ENCODE measurements around the gene ERBB4.
"Not testable (repeated sequence)": the region's sequence is repeated elsewhere in the genome, so short reads cannot be mapped to it uniquely, and the experiment has no call there.

ERBB4 gene

GRCh38 chr2:212477571-212477970 lies 61.0 kb downstream of the ERBB4 start:
- no peak overlapping the region for H3K4me3 ChIP-seq (replicated peaks; ENCODE audit: low read depth, low read length)
- TF ChIP-seq, protein P1, sequence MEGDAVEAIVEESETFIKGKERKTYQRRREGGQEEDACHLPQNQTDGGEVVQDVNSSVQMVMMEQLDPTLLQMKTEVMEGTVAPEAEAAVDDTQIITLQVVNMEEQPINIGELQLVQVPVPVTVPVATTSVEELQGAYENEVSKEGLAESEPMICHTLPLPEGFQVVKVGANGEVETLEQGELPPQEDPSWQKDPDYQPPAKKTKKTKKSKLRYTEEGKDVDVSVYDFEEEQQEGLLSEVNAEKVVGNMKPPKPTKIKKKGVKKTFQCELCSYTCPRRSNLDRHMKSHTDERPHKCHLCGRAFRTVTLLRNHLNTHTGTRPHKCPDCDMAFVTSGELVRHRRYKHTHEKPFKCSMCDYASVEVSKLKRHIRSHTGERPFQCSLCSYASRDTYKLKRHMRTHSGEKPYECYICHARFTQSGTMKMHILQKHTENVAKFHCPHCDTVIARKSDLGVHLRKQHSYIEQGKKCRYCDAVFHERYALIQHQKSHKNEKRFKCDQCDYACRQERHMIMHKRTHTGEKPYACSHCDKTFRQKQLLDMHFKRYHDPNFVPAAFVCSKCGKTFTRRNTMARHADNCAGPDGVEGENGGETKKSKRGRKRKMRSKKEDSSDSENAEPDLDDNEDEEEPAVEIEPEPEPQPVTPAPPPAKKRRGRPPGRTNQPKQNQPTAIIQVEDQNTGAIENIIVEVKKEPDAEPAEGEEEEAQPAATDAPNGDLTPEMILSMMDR (IDR thresholded peaks at IDR 0.05; ENCODE audit: low read depth, low read length, missing control alignments): no peak
- DNase-seq (ENCODE audit: extremely low read depth, low read depth): no peak

GRCh38 chr2:212473211-212473610 lies 65.4 kb downstream of the ERBB4 start:
- TF ChIP-seq, protein P1 (IDR thresholded peaks at IDR 0.05; ENCODE audit: low read depth, low read length, missing control alignments): no peak
- DNase-seq (ENCODE audit: extremely low read depth, low read depth): no peak
- H3K4me3 ChIP-seq (replicated peaks; ENCODE audit: low read depth, low read length): no peak overlapping the region

- not testable (repeated sequence) for H3K4me3 ChIP-seq (replicated peaks; ENCODE audit: low read depth, low read length); DNase-seq (ENCODE audit: extremely low read depth, low read depth)
These were observed 71.1 kb downstream of the ERBB4 start for GRCh38 chr2:212467551-212467950.

- H3K4me3 ChIP-seq (replicated peaks; ENCODE audit: low read depth, low read length): no peak overlapping the region
These were observed 73.1 kb downstream of the ERBB4 start for GRCh38 chr2:212465456-212465855.

GRCh38 chr2:212461708-212462107 lies 76.9 kb downstream of the ERBB4 start:
- not testable (repeated sequence) for DNase-seq (ENCODE audit: extremely low read depth, low read depth); H3K4me3 ChIP-seq (replicated peaks; ENCODE audit: low read depth, low read length)

More at GRCh38 chr2:212465456-212465855, 73.1 kb downstream of the ERBB4 start:
- no peak for DNase-seq (ENCODE audit: extremely low read depth, low read depth)
- TF ChIP-seq, protein P1 (IDR thresholded peaks at IDR 0.05; ENCODE audit: low read depth, low read length, missing control alignments): no peak

DNA sequence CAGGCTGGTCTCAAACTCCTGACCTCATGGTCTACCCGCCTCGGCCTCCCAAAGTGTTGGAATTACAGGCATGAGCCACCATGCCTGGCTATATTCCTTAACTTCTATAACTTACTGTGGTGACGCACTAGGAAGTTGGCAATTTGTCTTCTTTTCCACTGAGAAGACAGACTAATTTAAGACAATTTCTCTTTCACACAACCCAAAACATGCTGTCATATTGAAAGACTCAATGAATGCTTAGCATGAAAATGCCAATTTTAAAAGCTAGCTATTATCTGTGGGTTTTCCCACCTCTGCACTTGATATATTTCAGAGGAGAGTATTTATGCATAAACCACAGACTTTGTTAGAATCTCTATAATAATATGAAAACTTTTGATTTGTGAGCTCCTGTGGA lies 84.5 kb downstream of the ERBB4 start:
- no peak overlapping the region for H3K4me3 ChIP-seq (replicated peaks; ENCODE audit: low read depth, low read length)
- TF ChIP-seq, protein P1 (IDR thresholded peaks at IDR 0.05; ENCODE audit: low read depth, low read length, missing control alignments): no peak
- DNase-seq (ENCODE audit: extremely low read depth, low read depth): no peak

DNA sequence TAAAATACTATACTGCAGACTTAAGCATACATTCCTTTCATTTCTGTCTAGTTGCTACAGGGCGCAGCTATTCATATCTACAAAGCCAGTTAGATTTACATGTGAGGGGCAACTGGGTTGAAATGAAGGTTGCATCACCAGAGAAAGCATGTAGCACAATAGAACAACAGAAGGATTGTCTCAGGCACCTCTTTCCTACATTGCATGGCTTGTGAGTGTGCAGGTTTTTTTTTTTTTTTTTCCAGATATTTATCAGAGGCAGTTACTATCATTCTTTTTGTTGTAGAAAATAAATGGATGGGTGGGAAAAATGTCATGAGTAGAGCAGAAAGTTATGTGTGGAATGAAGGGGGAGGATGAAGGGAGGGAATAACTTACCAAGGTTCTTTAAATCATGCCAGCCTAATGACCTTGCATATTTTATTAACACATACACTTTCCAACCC lies 86.8 kb downstream of the ERBB4 start:
- no peak for DNase-seq (ENCODE audit: extremely low read depth, low read depth)
- H3K4me3 ChIP-seq (replicated peaks; ENCODE audit: low read depth, low read length): no peak overlapping the region
- TF ChIP-seq, protein P1 (IDR thresholded peaks at IDR 0.05; ENCODE audit: low read depth, low read length, missing control alignments): no peak

DNA sequence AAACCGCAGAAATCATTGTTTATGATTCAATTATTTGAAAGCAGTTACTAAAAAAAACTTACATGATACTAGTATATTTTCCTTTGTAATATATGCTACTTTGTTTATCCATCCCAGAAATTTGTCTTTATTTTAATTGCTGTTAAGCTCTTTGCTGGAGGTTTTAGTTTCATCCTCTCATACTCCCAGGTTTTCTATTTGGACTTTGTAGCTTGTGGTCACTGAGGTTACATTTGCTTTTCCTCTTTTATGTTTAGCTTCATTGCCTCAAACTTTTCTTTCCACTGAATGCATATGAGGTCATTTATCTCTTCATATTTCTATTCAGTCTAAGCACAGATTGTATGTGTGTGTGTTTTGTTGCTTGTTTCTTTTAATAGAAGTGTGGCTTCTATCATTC lies 89.9 kb downstream of the ERBB4 start:
- H3K4me3 ChIP-seq (replicated peaks; ENCODE audit: low read depth, low read length): no peak overlapping the region
- TF ChIP-seq, protein P1 (IDR thresholded peaks at IDR 0.05; ENCODE audit: low read depth, low read length, missing control alignments): no peak
- no peak for DNase-seq (ENCODE audit: extremely low read depth, low read depth)
